ENCODE data around the gene BMS1. TPM values are rescaled to one million over a fixed set of nuclear protein-coding genes. Genes with fewer than 3 reads are reported as not detected.
"Not testable (repeated sequence)": the region's sequence is repeated elsewhere in the genome, so short reads cannot be mapped to it uniquely, and the experiment has no call there.

BMS1 gene
- total RNA-seq, 1 experiment from 2014 or later: 36.3 TPM

GRCh38 chr10:42836771-42837468 lies 54.3 kb downstream of the BMS1 start:
- POLR2A ChIA-PET: no interaction called here
- no peaks in the 10 kb centered on the region for H3K27me3 ChIP-seq (replicated peaks; ENCODE audit: control insufficient read depth, insufficient read depth, low read length)
- no peak for DNase-seq
- Mint-ChIP-seq H3K9me3 (ENCODE audit: unreplicated experiment) (no peaks in the 10 kb centered on the region), H3K4me1 (ENCODE audit: low read depth, unreplicated experiment) (no peaks in the 10 kb centered on the region), H3K27me3 (ENCODE audit: insufficient read depth, unreplicated experiment) (peaks cover 4% of the 10 kb centered on the region), H3K36me3 (ENCODE audit: insufficient read depth, unreplicated experiment) (peaks cover 7% of the 10 kb centered on the region), H3K4me3 (ENCODE audit: unreplicated experiment) (no peak overlapping the region), H3K27ac (ENCODE audit: unreplicated experiment) (no peak overlapping the region)
- no peaks in the 10 kb centered on the region for H3K9me3 ChIP-seq
- H3K4me1 ChIP-seq: no peaks in the 10 kb centered on the region
- no peak for TF ChIP-seq CTCF (IDR thresholded peaks at IDR 0.05; ENCODE audit: insufficient read depth in 1 of 2, low read depth in 1 of 2, low read length in 1 of 2, severe bottlenecking in 1 of 2, unreplicated experiment in 1 of 2)
- no TSS peak for BruUV-seq (replicated peaks)
- CTCF ChIA-PET: no interaction called here
- H3K4me3 ChIP-seq (ENCODE audit: low read depth, low read length): no peak overlapping the region
- intact Hi-C loops (cut with micrococcal nuclease; ENCODE audit: unreplicated experiment): no loop called here
- no peaks in the 10 kb centered on the region for H3K36me3 ChIP-seq (ENCODE audit: control insufficient read depth, insufficient read depth, low read length)

GRCh38 chr10:42844810-42845209 lies 62.2 kb downstream of the BMS1 start:
- POLR2A ChIA-PET; BruUV-seq (replicated peaks); DNase-seq; H3K36me3 ChIP-seq (ENCODE audit: control insufficient read depth, insufficient read depth, low read length); intact Hi-C loops (cut with micrococcal nuclease; ENCODE audit: unreplicated experiment); CTCF ChIA-PET; H3K27me3 Mint-ChIP-seq (ENCODE audit: insufficient read depth, unreplicated experiment); H3K27me3 ChIP-seq (replicated peaks; ENCODE audit: control insufficient read depth, insufficient read depth, low read length); H3K4me3 Mint-ChIP-seq (ENCODE audit: unreplicated experiment); H3K4me1 Mint-ChIP-seq (ENCODE audit: low read depth, unreplicated experiment); H3K36me3 Mint-ChIP-seq (ENCODE audit: insufficient read depth, unreplicated experiment); H3K9me3 Mint-ChIP-seq (ENCODE audit: unreplicated experiment); H3K4me3 ChIP-seq (ENCODE audit: low read depth, low read length); H3K27ac Mint-ChIP-seq (ENCODE audit: unreplicated experiment); H3K4me1 ChIP-seq: not testable (repeated sequence)
- peaks cover 12% of the 10 kb centered on the region for H3K9me3 ChIP-seq

- H3K9me3 ChIP-seq: peaks cover 12% of the 10 kb centered on the region
- H3K27me3 Mint-ChIP-seq (ENCODE audit: insufficient read depth, unreplicated experiment); intact Hi-C loops (cut with micrococcal nuclease; ENCODE audit: unreplicated experiment); H3K9me3 Mint-ChIP-seq (ENCODE audit: unreplicated experiment); H3K4me3 ChIP-seq (ENCODE audit: low read depth, low read length); DNase-seq; BruUV-seq (replicated peaks); H3K36me3 Mint-ChIP-seq (ENCODE audit: insufficient read depth, unreplicated experiment); H3K27ac Mint-ChIP-seq (ENCODE audit: unreplicated experiment); H3K4me3 Mint-ChIP-seq (ENCODE audit: unreplicated experiment); CTCF ChIA-PET; POLR2A ChIA-PET; H3K27me3 ChIP-seq (replicated peaks; ENCODE audit: control insufficient read depth, insufficient read depth, low read length); H3K4me1 Mint-ChIP-seq (ENCODE audit: low read depth, unreplicated experiment); H3K4me1 ChIP-seq; H3K36me3 ChIP-seq (ENCODE audit: control insufficient read depth, insufficient read depth, low read length): not testable (repeated sequence)
Observed at GRCh38 chr10:42847261-42847660, 64.7 kb downstream of the BMS1 start.

- no peaks in the 10 kb centered on the region for H3K36me3 Mint-ChIP-seq (ENCODE audit: insufficient read depth, unreplicated experiment)
- BruUV-seq (replicated peaks): no TSS peak
- no peak for DNase-seq
- H3K4me1 Mint-ChIP-seq (ENCODE audit: low read depth, unreplicated experiment): no peaks in the 10 kb centered on the region
- ChIA-PET CTCF (no interaction called here), POLR2A (no interaction called here)
- no peaks in the 10 kb centered on the region for H3K9me3 Mint-ChIP-seq (ENCODE audit: unreplicated experiment)
- Histone ChIP-seq H3K9me3 (peaks cover 12% of the 10 kb centered on the region), H3K4me3 (ENCODE audit: low read depth, low read length) (no peak overlapping the region), H3K4me1 (no peaks in the 10 kb centered on the region), H3K36me3 (ENCODE audit: control insufficient read depth, insufficient read depth, low read length) (no peaks in the 10 kb centered on the region), H3K27me3 (replicated peaks; ENCODE audit: control insufficient read depth, insufficient read depth, low read length) (no peaks in the 10 kb centered on the region)
- H3K4me3 Mint-ChIP-seq (ENCODE audit: unreplicated experiment): no peak overlapping the region
- H3K27me3 Mint-ChIP-seq (ENCODE audit: insufficient read depth, unreplicated experiment): peaks cover 20% of the 10 kb centered on the region
- intact Hi-C loops (cut with micrococcal nuclease; ENCODE audit: unreplicated experiment): no loop called here
- H3K27ac Mint-ChIP-seq (ENCODE audit: unreplicated experiment): no peak overlapping the region
- no peak for TF ChIP-seq CTCF (IDR thresholded peaks at IDR 0.05; ENCODE audit: insufficient read depth in 1 of 2, low read depth in 1 of 2, low read length in 1 of 2, severe bottlenecking in 1 of 2, unreplicated experiment in 1 of 2)
Observed at GRCh38 chr10:42850931-42851330, 68.3 kb downstream of the BMS1 start.
